Stimulated activated CD8-positive, alpha-beta memory T cell treated with anti-CD3 and anti-CD28 coated beads, Interleukin-4, amount 100 ng/mL, for 24 hours (primary cell): ENCODE data around the gene FBXW5.

Experiments
- DNase-seq: peaks from one replicate; pipeline ENCODE4 v3.0.0-alpha.2; 2020; ENCODE audit warnings: low read depth

FBXW5 gene

DNA sequence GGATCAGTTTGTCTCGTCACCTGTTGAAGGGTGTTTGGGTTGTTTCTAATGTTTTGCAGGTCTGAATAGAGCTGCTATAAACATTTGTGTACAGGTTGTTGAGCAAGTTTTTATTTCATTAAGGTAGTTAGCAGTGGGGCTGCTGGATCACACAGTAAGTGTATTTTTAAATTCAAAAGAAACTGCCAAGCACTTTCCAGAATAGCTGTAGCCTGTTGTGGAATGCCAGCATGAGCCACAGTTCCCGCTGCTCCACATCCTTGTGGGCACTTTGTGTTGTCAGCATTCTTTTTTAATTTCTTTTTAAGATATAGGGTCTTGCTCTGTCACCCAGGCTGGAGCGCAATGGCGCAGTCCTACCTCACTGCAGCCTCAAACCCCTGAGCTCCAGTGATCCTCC, 14.5 kb downstream of the FBXW5 start:
- DNase-seq = no peak

DNA sequence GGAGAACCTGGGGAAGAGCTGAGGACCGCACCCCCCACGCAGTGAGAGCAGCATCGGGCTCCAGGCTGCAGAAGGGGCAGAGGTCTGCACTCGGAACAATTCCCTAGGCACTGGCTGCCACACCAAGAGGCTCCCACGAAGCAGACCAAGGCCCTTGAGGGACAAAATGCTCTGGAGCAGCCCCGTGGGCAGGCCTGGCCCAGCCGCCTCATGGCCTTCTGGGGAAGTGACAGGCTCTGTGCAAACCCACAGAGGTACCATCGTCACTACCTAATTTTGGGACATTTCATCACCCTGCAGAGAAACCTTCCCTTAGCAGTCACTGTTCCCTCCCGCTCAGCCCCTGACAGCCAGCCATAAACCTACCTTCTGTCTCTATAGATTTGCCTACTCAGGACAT, 15.9 kb downstream of the FBXW5 start:
- no peak for DNase-seq

DNA sequence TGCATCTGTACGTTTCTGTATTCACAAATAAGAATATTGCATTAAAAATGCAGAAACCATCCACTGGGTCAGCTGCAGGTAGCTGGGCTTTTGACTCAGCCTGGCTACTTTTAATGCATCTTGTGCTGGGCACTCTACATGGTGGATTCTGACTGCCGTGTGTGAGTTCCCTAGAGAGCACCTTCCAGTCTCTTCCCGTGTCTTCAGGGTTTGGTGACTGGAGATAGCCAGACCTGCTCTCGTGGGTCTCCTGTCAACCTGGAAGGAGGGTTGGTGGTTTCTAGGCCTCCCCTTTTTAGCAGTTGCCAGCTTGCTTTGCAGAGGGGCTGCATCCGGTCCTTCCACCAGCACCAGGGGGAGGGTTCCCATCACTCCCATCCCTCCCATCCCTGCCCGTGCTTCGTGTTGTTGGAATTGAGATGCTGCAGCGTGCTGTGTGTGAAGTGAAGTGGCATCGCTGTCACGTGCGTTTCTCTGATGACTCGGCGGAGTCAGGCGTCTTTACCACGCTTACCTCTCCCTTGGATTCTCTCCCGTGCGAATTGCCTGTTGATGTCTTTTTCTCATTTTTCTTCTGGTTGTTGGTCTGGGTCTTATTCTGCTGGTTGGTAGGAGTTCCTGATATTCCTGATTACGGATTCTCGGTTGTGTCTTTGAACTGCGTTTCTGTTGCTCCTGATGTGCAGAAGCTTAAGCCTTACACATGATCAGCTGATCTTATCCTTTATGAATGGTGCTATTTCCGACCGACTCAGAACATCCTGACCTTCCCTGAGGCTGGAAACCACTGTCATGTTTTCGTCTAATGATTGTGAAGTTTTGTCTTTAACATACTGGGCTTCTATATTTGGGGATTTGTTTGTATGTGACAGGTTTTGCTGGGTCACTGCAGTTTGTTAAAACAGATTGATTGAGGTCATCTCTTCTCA, 16.9 kb downstream of the FBXW5 start:
- no peak for DNase-seq

DNA sequence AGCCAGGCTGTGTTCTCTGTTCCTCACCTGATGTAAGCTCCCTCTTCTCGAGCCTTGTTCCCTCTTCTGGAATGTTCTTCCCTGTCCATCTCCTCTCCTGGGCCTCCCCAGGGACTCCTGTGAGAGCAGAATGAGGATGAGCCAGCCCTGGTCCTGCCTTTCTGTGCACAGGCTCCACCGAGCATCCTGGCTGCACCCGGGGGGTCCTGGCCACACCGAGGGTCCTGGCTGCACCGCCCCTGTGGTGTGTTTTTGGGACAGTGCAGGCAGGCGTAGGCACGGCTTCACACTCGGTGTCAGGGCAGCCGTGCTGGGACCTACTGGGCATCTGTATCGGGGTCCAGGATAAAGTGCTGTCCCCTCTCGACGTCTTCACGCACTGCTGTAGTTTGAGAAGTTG, 17.8 kb downstream of the FBXW5 start:
- no peak for DNase-seq

GRCh38 chr9:136926154-136926704, 18.3 kb downstream of the FBXW5 start:
- DNase-seq = no peak

DNA sequence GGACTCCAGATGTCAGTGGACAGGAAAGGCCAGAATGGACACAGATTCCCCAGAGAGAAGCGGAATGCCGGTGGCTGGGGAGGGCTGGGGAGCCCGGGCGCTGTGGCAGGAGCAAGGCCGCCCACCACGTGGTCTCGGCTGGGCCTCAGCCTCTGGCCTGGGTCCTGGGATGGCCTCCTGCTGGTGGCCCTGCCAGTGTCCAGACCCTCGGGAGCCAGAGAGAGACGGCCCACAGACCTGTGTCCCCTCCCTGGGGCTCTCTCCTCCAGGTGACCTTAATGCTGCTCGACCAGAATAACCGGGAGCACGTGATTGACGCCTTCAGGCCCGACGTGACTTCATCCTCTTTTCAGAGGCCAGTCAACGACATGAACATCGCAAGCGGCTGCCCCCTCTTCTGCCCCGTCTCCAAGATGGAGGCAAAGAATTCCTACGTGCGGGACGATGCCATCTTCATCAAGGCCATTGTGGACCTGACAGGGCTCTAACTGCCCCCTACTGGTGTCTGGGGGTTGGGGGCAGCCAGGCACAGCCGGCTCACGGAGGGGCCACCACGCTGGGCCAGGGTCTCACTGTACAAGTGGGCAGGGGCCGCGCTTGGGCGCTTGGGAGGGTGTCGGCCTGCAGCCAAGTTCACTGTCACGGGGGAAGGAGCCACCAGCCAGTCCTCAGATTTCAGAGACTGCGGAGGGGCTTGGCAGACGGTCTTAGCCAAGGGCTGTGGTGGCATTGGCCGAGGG, 19.0 kb downstream of the FBXW5 start:
- DNase-seq = no peak

DNA sequence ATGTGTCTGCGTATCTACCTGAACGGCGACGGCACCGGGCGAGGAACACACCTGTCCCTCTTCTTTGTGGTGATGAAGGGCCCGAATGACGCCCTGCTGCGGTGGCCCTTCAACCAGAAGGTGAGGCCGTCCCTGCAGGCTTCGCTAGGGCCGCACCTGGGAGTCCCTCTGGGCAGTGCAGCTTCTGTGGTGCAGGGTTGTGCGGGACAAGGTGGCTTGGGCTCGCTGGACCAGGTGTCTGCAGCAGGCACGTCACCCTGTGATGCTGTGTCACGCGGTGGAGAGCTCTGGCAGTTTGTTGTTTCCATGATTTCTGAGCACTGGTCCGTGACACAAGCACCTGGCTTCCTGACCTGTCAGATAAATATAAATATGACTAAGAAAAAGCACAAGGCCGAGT, 20.7 kb downstream of the FBXW5 start:
- no peak for DNase-seq

DNA sequence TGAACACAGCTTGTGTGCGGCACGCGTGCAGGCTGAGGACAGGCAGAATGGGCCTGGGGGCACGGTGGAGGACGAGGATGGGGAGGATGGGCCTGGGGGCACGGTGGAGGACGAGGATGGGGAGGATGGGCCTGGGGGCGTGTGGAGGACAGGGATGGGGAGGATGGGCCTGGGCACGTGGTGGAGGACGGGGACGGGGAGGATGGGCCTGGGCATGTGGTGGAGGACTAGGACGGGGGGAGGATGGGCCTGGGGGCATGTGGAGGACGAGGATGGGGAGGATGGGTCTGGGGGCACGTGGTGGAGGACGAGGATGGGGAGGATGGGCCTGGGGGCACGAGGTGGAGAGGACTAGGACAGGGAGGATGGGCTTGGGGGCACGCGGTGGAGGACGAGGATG, 22.0 kb downstream of the FBXW5 start:
- no peak for DNase-seq

GRCh38 chr9:136921718-136922117, 22.8 kb downstream of the FBXW5 start:
- no peak for DNase-seq

DNA sequence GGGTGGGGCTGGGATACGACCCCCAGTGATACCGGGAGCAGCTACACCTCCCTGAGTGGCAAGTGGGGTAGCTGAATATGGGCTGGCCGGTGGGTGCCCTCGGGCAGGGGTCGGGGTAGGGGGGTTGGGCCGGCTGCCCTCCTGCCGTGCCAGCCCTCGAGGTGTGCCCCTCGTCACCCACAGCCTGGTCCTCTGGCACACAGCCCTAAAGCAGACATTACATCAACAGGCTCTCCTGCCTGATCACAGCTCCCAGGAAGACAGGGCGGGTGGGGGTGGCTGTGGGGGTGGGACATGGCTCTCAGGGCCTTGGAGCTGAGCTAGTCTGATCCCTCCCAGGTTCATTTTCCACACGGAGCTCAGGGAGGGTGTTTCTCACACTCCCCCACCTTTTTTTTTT, 23.2 kb downstream of the FBXW5 start:
- no peak for DNase-seq

- DNase-seq = no peak
Measured at GRCh38 chr9:136920734-136921231, 23.8 kb downstream of the FBXW5 start.

DNA sequence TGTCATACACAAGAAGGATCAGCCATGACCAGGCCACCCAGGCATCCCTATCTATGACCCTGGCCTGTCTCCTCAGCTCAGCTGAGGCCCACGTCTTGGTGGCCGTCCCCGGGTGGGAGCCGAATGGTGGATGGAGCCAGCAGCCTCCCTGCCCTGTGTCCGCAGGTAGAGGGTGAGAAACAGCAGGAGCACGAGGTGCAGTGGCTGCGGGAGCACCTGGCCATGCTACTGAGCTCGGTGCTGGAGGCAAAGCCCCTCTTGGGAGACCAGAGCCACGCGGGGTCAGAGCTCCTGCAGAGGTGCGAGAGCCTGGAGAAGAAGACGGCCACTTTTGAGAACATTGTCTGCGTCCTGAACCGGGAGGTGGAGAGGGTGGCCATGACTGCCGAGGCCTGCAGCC, 24.5 kb downstream of the FBXW5 start:
- no peak for DNase-seq

- DNase-seq = no peak
Measured at GRCh38 chr9:136917902-136918301, 26.6 kb downstream of the FBXW5 start.

- DNase-seq = no peak
Measured at GRCh38 chr9:136916330-136917184, 28.0 kb downstream of the FBXW5 start.

- no peak for DNase-seq
Measured at GRCh38 chr9:136915632-136916329, 28.8 kb downstream of the FBXW5 start.

GRCh38 chr9:136913701-136914438, 30.7 kb downstream of the FBXW5 start:
- no peak for DNase-seq

DNA sequence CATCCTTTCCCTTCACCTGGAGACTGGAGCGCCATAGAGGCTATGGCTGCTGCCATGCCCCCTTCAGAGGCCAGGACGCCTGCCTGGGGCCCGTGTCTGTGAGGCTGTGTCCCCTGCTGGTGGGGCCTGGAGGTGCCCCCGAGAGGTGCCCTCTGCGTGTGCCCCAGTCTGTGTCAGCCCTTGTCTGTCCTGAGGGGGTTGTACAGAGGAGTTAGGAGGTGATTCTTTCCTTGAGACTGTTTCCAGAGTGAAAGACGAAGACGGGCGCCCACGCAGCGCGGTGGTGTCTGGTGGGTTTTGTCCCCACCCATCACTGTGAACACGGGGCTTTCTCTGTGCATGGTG, 33.7 kb downstream of the FBXW5 start:
- no peak for DNase-seq

GRCh38 chr9:136910197-136910900, 34.2 kb downstream of the FBXW5 start:
- no peak for DNase-seq

DNA sequence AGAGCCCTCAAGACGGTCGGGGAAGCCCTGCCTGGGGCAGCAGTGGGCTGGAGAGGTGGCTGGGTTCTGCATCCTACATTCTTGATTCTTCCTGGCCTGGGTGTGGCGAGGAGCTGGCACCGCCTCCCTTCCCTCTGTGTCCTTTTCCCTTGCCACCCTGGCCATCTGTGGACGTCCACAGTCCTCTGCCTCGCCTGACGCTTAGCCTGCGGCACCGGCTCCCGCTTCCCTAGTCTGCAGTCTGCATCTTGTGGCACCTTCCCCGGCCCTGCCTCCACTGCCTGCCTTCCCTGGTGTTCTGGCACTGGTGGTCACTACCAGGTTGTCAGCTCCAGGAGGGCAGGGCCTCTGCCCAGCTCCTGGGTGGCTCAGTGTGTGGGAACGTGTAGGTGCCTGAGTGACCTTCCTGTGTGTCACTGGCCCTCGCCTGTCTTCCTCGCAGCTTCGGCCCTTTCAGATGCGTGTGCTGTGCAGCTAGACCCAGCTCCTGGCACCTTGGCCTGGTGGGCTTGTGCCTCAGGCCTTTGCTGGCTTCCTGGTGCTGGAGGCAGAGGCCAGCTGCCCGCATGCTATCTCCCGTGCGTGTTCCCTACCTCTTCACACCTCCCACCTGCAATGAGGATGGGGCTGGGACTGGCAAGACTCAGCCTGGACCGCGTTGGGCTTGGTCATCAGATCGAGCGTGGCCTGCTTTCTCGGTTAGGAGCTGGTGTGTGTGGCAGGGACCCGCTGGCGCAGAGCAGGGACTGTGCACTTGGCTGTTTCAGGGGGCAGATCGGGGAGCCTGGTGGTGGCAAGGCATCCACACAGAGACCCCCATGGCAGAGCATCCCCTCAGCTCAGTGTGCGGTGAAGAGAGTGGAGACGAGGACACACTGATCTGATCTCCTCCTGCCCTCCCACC, 37.3 kb downstream of the FBXW5 start:
- no peak for DNase-seq
